Fibroblast of skin of scalp (primary cell): ENCODE results near the gene KCNH2.
A peak's percentile ranks its signal among the peaks of the same experiment; 100 is the strongest.

Experiments
- DNase-seq: peaks from one replicate; pipeline ENCODE4 v3.0.0-alpha.2; 2013

KCNH2 gene

DNA sequence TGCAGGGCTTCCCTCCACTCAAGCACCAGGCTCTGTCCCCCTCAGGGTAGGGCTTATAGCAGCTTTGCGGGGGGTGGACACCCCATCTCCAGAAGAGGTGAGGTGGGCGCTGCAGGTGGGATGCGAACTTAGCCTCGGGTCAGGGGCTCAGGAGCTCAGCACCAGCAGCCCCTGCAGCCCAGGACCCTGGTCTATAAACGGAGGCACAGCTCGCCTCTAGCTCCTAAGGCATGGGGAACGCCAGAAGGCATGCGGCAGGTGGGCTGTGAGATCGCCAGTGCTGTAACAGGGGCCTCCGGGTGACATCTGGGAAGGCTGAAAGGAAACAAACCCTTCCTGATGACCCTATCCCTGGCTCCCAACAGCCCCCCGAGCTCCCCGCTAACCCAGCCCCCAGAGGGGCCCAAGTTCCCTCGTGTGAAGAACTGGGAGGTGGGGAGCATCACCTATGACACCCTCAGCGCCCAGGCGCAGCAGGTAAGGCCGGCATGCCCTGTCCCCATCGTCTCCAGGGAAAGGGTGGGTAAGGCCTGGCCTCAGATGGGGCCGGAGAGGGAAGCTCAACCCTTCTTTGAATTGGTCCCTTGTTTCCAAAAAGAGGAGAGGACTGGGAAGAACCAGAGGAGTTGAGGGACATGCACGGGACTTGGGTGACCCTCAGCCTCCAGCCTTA, 16.9 kb upstream of the KCNH2 start:
- no peak for DNase-seq

DNA sequence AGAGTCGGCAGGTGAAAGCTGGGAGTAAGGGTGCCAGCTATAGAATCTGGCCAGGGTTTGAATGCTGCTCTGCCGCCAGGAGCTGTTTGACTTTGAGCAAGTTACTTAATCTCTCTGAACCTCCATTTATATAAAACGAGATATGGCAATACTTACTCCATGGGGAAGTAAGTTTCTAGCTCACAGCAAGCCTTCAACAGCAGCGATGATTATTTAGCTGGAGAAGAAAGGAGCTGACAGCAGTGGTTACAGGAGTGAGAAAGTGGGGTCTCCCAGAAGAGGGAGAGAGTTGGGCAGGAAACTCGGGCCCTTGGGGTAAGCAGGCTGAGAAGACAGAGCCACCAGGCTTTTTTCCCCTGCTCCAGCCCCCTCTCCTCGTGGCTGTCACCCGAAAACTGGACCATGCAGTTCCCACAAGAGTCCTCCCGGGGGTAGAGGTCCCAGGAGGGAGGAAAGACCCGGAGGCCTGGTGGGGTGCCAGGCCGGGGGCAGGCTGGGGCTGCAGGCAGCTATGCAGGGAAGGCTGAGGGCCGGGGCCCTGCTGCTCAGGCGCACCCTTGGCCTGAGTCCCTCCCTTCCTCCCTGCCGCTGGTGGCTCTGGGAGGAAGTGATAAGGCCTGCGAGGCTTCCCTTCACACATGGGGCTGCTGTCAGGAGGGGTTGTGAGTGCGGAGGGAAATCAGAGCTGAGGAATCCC, 16.2 kb upstream of the KCNH2 start:
- no peak for DNase-seq

DNA sequence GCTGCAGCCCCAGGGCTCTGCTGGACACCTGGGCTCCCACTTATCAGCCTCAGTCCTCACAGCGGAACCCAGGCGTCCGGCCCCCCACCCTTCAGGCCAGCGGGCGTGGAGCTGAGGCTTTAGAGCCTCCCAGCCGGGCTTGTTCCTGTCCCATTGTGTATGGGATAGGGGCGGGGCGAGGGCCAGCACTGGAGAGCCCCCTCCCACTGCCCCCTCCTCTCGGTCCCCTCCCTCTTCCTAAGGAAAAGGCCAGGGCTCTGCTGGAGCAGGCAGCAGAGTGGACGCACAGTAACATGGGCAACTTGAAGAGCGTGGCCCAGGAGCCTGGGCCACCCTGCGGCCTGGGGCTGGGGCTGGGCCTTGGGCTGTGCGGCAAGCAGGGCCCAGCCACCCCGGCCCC, 15.4 kb upstream of the KCNH2 start:
- no peak for DNase-seq

- peak; percentile 23 for DNase-seq
These were observed 14.7 kb upstream of the KCNH2 start for GRCh38 chr7:150992833-150993302.

GRCh38 chr7:150992051-150992640, 14.0 kb upstream of the KCNH2 start:
- DNase-seq, result no peak

DNA sequence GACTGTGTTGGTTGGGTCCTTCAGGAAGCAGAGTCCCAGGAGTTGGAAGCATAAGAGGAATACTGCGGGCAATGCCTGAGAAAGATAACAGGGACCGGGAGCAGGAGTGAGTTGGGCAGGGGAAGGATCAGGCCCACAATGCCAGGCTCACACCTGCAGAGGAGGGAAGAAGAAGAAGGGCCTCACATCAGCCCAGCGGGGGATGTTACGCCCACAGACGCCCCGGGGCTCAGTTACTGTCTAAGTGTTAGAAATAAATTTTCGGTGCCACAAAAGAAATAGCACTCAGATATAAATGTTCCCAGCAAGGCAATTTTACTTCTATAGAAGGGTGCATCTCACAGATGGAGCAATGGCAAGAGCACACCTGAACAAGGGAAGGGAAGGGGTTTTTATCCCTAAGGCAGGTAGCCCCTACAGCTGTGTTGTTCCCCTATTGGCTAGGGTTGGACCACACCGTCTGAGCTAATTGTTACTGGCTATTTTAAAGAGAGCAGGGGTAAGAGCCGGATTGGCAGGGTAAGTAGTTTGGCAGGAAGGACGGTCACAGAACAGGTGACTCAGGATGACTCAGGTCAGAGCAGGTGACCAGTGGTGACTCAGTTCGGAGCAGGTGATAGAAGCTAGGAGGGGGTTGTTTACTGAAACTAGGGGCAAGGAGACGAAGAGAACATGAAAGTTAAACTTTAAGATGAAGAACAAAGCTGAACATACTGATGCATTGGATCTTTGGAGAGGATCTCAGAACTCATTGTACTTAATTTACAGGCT, 12.5 kb upstream of the KCNH2 start, which contains the start of gene NOS3:
Gene NOS3, plus strand, starts transcription at position 602 of the 771 bp plus-strand sequence. CDS start 2,787 bp downstream, outside the sequence.
- DNase-seq, result no peak

DNA sequence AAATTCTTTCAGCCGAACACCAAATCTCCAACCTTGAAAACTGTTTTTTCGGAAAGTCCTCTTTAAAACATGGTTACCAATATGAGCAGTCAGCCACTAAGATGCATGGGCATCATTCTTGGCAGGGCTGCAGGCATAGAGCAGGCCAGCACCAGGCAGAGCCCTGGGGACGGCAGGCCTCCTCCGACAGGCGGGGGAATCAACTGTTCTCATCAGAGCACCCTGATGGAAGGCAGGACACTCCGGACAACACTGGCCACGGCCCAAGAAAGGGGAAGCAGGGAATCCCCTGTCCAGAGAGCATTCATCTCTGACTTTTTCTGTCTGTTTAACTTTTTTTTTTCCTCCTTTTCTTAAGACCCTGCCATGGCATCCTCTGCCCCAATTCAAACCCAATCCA, 11.3 kb upstream of the KCNH2 start:
- no peak for DNase-seq

- DNase-seq, result peak; percentile 37
These were observed 10.4 kb upstream of the KCNH2 start for GRCh38 chr7:150988230-150989226.

DNA sequence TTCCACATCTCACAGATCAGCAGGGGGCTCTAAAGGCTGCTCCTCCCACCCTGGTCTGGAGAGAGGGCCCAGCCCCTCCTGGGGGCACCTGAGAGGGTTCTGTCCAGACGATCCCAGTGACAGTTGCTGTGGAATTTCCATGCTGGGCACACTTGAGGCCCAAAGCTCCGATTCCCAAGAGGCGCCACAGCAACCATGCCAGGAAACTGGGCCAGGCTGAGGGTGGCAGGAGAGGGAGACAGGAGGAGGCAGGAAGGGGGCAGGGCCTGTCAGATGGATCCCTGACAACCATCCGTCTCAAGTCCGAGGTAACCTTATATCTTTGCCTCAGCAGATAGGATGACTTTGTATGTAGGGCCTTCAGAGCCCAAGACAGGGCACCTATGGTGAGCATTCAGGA, 8.4 kb upstream of the KCNH2 start:
- no peak for DNase-seq

DNA sequence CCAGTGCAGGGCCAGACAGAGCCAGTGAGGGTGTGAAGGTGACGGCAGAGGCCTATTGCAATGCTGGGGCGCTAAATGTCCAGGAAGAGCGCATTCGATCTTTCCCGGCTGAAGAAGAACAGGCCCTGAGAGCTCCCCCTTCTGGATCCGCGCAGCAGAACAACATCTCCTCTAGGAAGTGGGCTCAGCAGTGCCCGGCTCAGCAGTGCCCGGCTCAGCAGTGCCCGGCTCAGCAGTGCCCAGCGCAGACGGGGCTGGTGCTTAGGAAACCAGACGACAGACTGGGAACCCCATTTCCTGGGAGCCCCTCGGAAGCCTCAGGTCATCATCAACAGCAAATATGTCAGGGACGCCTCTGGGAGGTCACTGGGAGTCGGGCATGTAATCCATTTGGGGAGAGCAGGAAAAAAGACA, 8.0 kb upstream of the KCNH2 start:
- DNase-seq, result no peak

GRCh38 chr7:150983893-150984368, 5.8 kb upstream of the KCNH2 start:
- DNase-seq, result peak; percentile 35

DNA sequence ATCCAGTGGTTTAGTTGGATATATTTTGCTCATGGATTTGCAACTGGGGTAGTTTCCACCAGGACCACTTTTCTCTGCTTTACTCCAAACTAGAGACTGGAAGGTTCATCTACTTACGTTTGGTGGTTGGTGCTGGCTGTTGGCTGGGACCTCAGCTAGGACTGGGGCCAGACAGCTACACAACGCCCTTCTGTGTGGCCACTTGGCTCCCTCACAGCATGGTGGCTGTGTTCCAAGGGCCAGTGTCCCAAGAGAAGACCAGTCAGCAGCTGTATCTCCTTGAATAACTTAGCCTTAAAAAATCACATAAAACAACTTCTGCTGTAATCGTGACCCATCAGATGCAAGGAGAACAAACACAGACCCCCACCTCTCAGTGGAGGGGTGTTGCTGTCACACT, 4.2 kb upstream of the KCNH2 start:
- DNase-seq, result no peak

GRCh38 chr7:150981644-150982043, 3.5 kb upstream of the KCNH2 start:
- no peak for DNase-seq

DNA sequence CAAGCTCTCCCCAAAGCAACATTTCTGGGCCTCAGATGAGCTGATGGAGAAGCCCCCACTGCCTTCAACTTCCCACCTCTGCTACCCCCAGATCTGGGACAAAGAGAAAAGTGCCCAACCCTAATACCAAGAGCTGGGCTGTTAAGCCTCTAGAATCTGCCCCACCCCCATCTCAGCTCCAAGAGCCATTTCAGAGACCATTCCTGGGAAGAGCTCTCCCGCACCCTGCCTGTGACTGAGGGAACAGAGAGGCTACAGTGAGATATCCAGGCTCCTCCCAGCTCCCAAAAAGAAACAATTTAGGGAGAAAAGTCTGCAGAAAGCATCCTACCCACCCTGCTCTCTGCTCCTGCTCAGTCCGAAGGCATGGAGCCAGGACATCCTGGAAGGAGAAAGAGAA, 2.5 kb upstream of the KCNH2 start:
- no peak for DNase-seq

DNA sequence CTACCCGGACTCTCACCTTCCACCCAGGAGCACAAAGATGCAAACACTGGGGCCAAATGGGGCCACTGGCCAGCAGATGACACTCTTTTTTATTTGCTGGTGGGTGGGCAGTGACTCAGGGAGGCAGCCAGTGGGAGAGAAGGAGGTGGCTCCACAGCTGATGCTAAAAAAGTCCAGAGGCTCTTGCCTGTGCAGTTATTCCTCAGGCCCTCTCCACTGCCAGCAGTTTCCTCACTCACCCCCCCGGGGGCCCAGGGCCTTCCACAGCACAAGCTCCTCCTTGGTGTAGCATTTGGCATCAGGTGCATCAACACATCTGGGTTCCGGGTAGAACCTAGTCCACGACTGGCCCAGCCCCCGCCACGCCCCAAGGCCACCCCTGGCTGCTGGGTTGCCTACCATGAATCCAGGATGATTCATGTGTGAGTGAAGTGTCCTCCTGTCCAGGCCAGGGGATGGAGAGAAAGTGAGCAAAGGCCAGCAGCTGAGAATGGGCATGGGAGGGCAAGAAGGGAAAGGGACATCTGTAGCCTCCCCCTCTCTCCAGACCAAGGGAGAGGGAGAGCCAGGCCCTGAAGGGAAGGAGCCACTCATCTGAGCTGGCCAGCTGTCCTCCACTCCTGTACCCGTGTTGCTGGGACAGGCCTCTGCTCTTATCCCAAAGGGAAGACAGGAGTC, 1.7 kb upstream of the KCNH2 start:
- no peak for DNase-seq

DNA sequence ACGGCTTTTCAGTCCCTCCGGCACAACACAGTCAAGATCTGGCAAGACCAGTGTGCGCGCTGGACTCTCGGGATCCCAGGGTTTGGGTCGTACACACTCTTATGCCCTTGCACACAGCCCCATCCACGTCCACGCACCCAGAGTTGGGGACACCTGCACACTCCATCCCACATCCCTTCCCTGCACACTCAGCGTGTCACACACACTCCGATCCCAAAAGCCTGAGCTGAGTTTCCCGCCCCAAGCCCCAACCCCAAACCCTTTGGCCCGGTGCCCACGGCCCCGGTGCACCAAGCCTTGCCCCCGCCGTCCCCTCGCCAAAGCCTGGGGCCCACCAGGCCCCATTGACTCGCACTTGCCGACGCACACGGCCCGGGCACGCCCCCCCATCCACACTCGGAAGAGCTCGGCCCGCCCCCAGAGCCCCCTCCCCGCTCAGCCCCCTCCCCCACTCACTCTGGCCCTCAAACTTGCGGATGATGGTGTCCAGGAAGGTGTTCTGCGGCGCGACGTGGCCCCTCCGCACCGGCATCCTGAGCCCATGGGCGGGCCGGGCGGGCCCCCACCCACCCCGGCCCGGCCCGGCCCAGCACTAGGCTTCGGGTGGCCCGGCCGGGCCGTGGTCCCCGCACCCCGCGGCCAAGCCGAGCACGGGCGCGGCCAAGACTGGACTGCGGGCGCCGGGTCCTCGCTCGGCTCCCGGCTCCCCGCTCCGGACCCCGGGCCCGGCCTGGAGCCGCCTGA, 567 bp downstream of the KCNH2 start:
- no peak for DNase-seq

GRCh38 chr7:150976529-150977381, 1.4 kb downstream of the KCNH2 start:
- DNase-seq, result no peak

GRCh38 chr7:150975536-150976319, 2.4 kb downstream of the KCNH2 start:
- no peak for DNase-seq
